Measurements from ENCODE around the gene ACIN1.

DNA sequence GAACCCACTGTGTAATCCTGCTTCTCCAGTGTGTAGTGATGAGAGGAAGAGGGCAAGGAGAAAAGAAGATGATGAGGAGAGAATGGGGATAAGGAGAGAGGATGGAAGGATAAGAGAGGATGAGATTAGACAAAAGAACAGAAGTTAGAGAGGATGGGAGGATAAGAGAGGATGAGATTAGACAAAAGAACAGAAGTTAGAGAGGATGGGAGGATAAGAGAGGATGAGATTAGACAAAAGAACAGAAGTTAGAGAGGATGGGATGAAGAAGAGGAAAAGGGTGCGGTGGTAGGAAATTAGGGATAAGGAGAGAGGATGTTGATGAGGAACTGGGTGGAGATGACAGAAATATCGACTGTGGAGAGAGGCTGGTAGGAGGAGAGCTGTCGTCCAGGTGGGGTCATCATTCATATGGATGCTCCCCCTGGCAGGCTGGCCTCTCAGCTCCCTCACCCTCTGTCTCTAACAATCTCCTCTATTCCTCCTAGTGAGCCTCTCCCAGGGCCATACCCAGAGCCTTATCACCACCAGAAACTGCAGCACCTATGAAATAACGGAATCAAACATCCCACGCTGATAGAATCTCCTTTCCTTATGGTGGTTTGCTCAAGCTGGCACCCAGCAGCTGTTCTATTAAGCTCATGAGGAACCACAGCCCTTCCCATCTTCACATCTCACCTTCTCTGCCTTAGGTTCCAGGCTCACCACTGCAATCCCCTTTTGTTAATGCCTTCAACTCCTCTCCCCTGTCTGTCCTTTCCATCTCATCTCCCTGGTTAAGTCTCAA, 15.8 kb upstream of the ACIN1 start:
- TF ChIP-seq EGR1 (IDR thresholded peaks at IDR 0.05; ENCODE audit: low read depth) = no peak
- TF ChIP-seq, protein P1, sequence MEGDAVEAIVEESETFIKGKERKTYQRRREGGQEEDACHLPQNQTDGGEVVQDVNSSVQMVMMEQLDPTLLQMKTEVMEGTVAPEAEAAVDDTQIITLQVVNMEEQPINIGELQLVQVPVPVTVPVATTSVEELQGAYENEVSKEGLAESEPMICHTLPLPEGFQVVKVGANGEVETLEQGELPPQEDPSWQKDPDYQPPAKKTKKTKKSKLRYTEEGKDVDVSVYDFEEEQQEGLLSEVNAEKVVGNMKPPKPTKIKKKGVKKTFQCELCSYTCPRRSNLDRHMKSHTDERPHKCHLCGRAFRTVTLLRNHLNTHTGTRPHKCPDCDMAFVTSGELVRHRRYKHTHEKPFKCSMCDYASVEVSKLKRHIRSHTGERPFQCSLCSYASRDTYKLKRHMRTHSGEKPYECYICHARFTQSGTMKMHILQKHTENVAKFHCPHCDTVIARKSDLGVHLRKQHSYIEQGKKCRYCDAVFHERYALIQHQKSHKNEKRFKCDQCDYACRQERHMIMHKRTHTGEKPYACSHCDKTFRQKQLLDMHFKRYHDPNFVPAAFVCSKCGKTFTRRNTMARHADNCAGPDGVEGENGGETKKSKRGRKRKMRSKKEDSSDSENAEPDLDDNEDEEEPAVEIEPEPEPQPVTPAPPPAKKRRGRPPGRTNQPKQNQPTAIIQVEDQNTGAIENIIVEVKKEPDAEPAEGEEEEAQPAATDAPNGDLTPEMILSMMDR (IDR thresholded peaks at IDR 0.05 in 2 of 3, conservative IDR thresholded peaks at IDR 0.05 in 1 of 3; ENCODE audit: borderline replicate concordance in 1 of 3, insufficient read depth in 1 of 3, low read depth in 2 of 3, low read length in 2 of 3) = no peak
- TF ChIP-seq POLR2A (IDR thresholded peaks at IDR 0.05; ENCODE audit: borderline replicate concordance, extremely low read depth, insufficient read depth, insufficient read length) = no peak
- no peak for TF ChIP-seq EZH2phosphoT487 (IDR thresholded peaks at IDR 0.05; ENCODE audit: borderline replicate concordance)
- TF ChIP-seq SIN3A (IDR thresholded peaks at IDR 0.05; ENCODE audit: low read depth) = no peak
- TF ChIP-seq POLR2AphosphoS5 (IDR thresholded peaks at IDR 0.05; ENCODE audit: low read depth, low read length) = no peak
- TF ChIP-seq, protein P2, sequence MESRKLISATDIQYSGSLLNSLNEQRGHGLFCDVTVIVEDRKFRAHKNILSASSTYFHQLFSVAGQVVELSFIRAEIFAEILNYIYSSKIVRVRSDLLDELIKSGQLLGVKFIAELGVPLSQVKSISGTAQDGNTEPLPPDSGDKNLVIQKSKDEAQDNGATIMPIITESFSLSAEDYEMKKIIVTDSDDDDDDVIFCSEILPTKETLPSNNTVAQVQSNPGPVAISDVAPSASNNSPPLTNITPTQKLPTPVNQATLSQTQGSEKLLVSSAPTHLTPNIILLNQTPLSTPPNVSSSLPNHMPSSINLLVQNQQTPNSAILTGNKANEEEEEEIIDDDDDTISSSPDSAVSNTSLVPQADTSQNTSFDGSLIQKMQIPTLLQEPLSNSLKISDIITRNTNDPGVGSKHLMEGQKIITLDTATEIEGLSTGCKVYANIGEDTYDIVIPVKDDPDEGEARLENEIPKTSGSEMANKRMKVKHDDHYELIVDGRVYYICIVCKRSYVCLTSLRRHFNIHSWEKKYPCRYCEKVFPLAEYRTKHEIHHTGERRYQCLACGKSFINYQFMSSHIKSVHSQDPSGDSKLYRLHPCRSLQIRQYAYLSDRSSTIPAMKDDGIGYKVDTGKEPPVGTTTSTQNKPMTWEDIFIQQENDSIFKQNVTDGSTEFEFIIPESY (IDR thresholded peaks at IDR 0.05; ENCODE audit: extremely low read depth, insufficient replicate concordance, low read length) = no peak
- TF ChIP-seq, protein P3, sequence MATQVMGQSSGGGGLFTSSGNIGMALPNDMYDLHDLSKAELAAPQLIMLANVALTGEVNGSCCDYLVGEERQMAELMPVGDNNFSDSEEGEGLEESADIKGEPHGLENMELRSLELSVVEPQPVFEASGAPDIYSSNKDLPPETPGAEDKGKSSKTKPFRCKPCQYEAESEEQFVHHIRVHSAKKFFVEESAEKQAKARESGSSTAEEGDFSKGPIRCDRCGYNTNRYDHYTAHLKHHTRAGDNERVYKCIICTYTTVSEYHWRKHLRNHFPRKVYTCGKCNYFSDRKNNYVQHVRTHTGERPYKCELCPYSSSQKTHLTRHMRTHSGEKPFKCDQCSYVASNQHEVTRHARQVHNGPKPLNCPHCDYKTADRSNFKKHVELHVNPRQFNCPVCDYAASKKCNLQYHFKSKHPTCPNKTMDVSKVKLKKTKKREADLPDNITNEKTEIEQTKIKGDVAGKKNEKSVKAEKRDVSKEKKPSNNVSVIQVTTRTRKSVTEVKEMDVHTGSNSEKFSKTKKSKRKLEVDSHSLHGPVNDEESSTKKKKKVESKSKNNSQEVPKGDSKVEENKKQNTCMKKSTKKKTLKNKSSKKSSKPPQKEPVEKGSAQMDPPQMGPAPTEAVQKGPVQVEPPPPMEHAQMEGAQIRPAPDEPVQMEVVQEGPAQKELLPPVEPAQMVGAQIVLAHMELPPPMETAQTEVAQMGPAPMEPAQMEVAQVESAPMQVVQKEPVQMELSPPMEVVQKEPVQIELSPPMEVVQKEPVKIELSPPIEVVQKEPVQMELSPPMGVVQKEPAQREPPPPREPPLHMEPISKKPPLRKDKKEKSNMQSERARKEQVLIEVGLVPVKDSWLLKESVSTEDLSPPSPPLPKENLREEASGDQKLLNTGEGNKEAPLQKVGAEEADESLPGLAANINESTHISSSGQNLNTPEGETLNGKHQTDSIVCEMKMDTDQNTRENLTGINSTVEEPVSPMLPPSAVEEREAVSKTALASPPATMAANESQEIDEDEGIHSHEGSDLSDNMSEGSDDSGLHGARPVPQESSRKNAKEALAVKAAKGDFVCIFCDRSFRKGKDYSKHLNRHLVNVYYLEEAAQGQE (IDR thresholded peaks at IDR 0.05; ENCODE audit: low read depth) = no peak
- TF ChIP-seq EZH2 (IDR thresholded peaks at IDR 0.05) = no peak
- no peak for TF ChIP-seq JUND (IDR thresholded peaks at IDR 0.05)
- TF ChIP-seq, protein P4, sequence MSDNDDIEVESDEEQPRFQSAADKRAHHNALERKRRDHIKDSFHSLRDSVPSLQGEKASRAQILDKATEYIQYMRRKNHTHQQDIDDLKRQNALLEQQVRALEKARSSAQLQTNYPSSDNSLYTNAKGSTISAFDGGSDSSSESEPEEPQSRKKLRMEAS (IDR thresholded peaks at IDR 0.05) = no peak
- no peak for TF ChIP-seq RAD21 (IDR thresholded peaks at IDR 0.05; ENCODE audit: low read depth)
- no peak for TF ChIP-seq CBX3 (IDR thresholded peaks at IDR 0.05; ENCODE audit: low read depth)

Measured in HCT116 (cell line).